Thymus (tissue), 11 donors: ENCODE results near the gene ESCO1. TPM values are rescaled to one million over a fixed set of nuclear protein-coding genes. Genes with fewer than 3 reads are reported as not detected.

Experiments used
- DNase-seq, 9 donors: peaks; one replicate each; pipeline ENCODE4 v3.0.0-alpha.2; 2013; ENCODE audit warnings: low spot score in 9 of 9, low read depth in 6 of 9, missing footprints in 1 of 9
- H3K27ac ChIP-seq, 2 donors: one replicate each; pipeline ENCODE4 v1.5.1; 2013; ENCODE audit warnings: control low read depth in 1 of 2, low read depth in 1 of 2, low read length in 1 of 2, mild to moderate bottlenecking in 1 of 2, moderate library complexity in 1 of 2
- H3K27me3 ChIP-seq, 2 donors: one replicate each; pipeline ENCODE4 v1.5.1; 2013; ENCODE audit warnings: low read length in 1 of 2; ENCODE audit not compliant: control insufficient read depth in 2 of 2, insufficient read depth in 1 of 2
- H3K36me3 ChIP-seq, 2 donors: one replicate each; pipeline ENCODE4 v1.5.1; 2013; ENCODE audit warnings: low read length in 1 of 2, mild to moderate bottlenecking in 1 of 2, moderate library complexity in 1 of 2; ENCODE audit not compliant: control insufficient read depth in 2 of 2, insufficient read depth in 2 of 2
- H3K4me1 ChIP-seq, 2 donors: one replicate each; pipeline ENCODE4 v1.5.1; 2013; ENCODE audit warnings: low read length in 2 of 2; ENCODE audit not compliant: control insufficient read depth in 2 of 2, insufficient read depth in 2 of 2
- H3K4me3 ChIP-seq, 2 donors: one replicate each; pipeline ENCODE4 v1.5.1; 2013; ENCODE audit warnings: low read length in 2 of 2, control low read depth in 1 of 2, mild to moderate bottlenecking in 1 of 2
- H3K9me3 ChIP-seq, 2 donors: one replicate each; pipeline ENCODE4 v1.5.1; 2013; ENCODE audit warnings: low read length in 1 of 2, mild to moderate bottlenecking in 1 of 2; ENCODE audit not compliant: control insufficient read depth in 2 of 2, insufficient read depth in 1 of 2
- WGBS: extraction: QIAGEN DNeasy Blood & Tissue Kit; methylation state at CpG from one replicate; pipeline ENCODE4 v1.1.7; 2013; 5-methylcytosine and 5-hydroxymethylcytosine counted together
- polyA plus RNA-seq: library from polyadenylated mRNA; stranded (reverse); fragments of 200-250 nt; gene quantifications from one replicate; pipeline ENCODE4 v1.2.3, GENCODE V29; 2013
- total RNA-seq: library from RNA; stranded (reverse); fragments of 120-200 nt; gene quantifications from one replicate; pipeline ENCODE4 v1.2.4, GENCODE V29; 2013
- donor health status: healthy.

ESCO1 gene
- total and polyA plus RNA-seq, 2 donors, result 28.5 to 31.0 TPM

DNA sequence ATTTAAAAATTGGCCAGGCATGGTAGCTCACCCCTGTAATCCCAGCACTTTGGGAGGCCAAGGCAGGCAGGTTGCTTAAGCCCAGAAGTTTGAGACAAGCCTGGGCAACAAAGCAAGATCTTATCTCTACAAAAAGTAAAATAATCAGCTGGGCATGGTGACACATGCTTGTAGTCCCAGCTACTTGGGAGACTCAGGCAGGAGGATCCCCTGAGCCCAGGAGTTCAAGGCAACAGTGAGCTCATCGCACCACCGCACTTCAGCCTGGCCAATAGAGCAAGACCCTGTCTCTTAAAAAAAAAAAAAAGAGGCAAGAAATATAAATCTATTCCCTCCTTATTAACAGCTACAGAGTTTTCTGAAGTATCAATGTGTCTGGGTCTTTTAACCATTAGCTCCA lies 51.9 kb downstream of the ESCO1 start:
- Histone ChIP-seq H3K36me3 (peaks cover 4 to 16% of the 10 kb centered on the region in 2 donors), H3K27me3 (no peaks in the 10 kb centered on the region)
- WGBS, result 97% methylated on average over 2 of the region's 2 CpGs

GRCh38 chr18:21546423-21546822 lies 54.1 kb downstream of the ESCO1 start:
- Histone ChIP-seq H3K27me3 (no peaks in the 10 kb centered on the region), H3K4me1 (no peaks in the 10 kb centered on the region), H3K27ac (no peak overlapping the region), H3K4me3 (no peak overlapping the region), H3K36me3 (peaks cover 4 to 11% of the 10 kb centered on the region in 2 donors), H3K9me3 (no peaks in the 10 kb centered on the region)
- 98% methylated on average over 5 of the region's 5 CpGs for WGBS
- DNase-seq, result no peak

More for the DNA sequence above, 51.9 kb downstream of the ESCO1 start:
- Histone ChIP-seq H3K4me1 (no peaks in the 10 kb centered on the region), H3K27ac (no peak overlapping the region), H3K4me3 (no peak overlapping the region), H3K9me3 (no peaks in the 10 kb centered on the region)
- no peak for DNase-seq

GRCh38 chr18:21538230-21538629 lies 62.3 kb downstream of the ESCO1 start:
- Histone ChIP-seq H3K9me3 (no peaks in the 10 kb centered on the region), H3K36me3 (peaks cover 8 to 13% of the 10 kb centered on the region in 2 donors), H3K4me3 (no peak overlapping the region), H3K4me1 (no peaks in the 10 kb centered on the region), H3K27me3 (no peaks in the 10 kb centered on the region), H3K27ac (no peak overlapping the region)
- no peak for DNase-seq
- WGBS, result 98% methylated on average over 3 of the region's 3 CpGs

DNA sequence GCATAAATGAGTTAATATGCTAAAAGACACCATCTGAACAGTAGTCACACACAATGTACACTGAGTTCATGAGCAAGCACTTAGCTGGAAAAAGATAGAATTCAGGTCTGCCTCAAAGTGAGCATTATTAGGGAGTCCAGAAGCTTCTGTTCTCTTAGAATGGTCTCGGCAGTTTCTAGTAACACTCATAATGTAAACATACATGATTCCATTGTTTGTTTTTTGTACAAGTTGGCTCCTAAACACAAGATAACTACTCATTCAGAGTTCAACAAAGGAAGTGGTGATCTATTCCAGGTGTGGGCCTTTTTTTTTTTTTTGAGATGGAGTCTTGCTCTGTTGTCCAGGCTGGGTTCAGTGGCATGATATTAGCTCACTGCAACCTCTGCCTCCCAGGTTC lies 66.2 kb downstream of the ESCO1 start:
- peaks cover 19 to 27% of the 10 kb centered on the region in 2 donors for H3K36me3 ChIP-seq
- no peaks in the 10 kb centered on the region for H3K9me3 ChIP-seq
- no peak overlapping the region for H3K4me3 ChIP-seq
- 100% methylated on average over 1 of the region's 1 CpG for WGBS
- no peaks in the 10 kb centered on the region for H3K4me1 ChIP-seq
- no peaks in the 10 kb centered on the region for H3K27me3 ChIP-seq
- H3K27ac ChIP-seq, result no peak overlapping the region
- DNase-seq, result no peak

DNA sequence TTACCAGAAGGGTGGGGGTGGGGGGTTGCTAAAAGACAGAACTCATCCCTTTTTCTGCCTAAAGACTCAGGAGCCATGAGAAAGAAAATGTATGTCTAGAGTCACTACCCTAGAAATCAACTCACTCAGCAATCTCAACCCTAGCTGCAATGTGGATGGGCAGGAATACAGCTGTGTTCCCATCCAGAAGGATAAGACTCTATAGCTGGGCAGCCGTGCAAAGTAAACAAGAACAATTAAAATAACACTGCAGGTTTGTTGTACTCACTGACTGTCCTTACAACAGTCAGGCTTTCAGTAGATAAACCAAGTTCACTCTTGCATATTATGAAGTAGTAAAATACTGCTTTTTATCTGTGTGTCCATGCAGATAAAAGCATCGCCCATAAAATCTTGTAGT lies 74.0 kb downstream of the ESCO1 start:
- H3K27me3 ChIP-seq, result no peaks in the 10 kb centered on the region
- WGBS, result 95% methylated on average over 2 of the region's 2 CpGs
- H3K36me3 ChIP-seq, result peaks cover 14 to 25% of the 10 kb centered on the region in 2 donors
- no peak overlapping the region for H3K4me3 ChIP-seq
- no peak overlapping the region for H3K27ac ChIP-seq
- H3K4me1 ChIP-seq, result no peaks in the 10 kb centered on the region
- H3K9me3 ChIP-seq, result no peaks in the 10 kb centered on the region
- DNase-seq, result no peak

GRCh38 chr18:21525916-21526315 lies 74.6 kb downstream of the ESCO1 start:
- no peak overlapping the region for H3K27ac ChIP-seq
- no peaks in the 10 kb centered on the region for H3K4me1 ChIP-seq
- DNase-seq, result no peak
- 96% methylated on average over 2 of the region's 2 CpGs for WGBS
- no peaks in the 10 kb centered on the region for H3K27me3 ChIP-seq
- peaks cover 9 to 21% of the 10 kb centered on the region in 2 donors for H3K36me3 ChIP-seq
- H3K9me3 ChIP-seq, result no peaks in the 10 kb centered on the region
- H3K4me3 ChIP-seq, result no peak overlapping the region

DNA sequence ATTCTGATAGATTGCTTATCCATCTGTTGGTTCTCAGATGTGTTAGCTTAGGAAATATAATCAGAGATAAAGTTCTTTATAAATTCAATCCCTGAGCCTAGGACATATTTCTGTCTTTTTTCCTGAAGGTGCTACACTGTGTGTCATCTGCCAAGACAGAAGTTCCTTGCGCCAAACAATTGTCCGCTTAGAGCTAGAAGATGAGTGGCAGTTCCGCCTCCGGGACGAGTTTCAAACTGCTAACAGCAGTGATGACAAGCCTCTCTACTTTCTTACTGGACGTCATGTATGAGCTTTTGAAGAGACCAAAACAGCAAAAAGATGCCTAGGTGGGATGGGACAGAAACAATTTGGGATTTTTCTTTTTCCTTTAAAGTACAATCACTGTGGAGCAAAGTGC lies 78.0 kb downstream of the ESCO1 start:
- no peak for DNase-seq
- WGBS, result 94% methylated on average over 6 of the region's 6 CpGs
- Histone ChIP-seq H3K4me1 (no peaks in the 10 kb centered on the region), H3K9me3 (no peaks in the 10 kb centered on the region), H3K27ac (no peak overlapping the region), H3K36me3 (peaks cover 9 to 10% of the 10 kb centered on the region in 2 donors), H3K4me3 (no peak overlapping the region), H3K27me3 (no peaks in the 10 kb centered on the region)

DNA sequence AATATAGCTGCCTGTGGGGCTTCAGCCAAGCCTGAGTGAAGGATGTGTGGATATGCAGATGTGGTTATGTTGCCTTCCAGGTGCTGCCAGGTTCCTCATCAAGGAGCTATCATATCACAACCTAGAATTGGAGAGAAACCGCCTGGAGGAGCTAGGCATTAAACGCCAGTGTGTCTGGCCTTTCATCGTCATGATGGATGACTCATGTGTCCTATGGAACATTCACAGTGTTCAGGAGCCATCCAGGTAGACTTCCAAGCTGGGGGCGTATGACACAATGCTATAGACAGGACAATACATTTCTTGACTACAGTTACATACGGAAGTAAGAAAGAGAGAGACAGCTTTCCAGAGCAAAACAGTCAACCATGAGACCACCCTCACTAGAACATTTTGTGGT lies 86.8 kb downstream of the ESCO1 start:
- WGBS, result 98% methylated on average over 5 of the region's 5 CpGs
- Histone ChIP-seq H3K27me3 (no peaks in the 10 kb centered on the region), H3K4me1 (no peaks in the 10 kb centered on the region), H3K27ac (no peak overlapping the region), H3K9me3 (no peaks in the 10 kb centered on the region), H3K36me3 (peaks cover 0 to 5% of the 10 kb centered on the region in 2 donors), H3K4me3 (no peak overlapping the region)
- no peak for DNase-seq

DNA sequence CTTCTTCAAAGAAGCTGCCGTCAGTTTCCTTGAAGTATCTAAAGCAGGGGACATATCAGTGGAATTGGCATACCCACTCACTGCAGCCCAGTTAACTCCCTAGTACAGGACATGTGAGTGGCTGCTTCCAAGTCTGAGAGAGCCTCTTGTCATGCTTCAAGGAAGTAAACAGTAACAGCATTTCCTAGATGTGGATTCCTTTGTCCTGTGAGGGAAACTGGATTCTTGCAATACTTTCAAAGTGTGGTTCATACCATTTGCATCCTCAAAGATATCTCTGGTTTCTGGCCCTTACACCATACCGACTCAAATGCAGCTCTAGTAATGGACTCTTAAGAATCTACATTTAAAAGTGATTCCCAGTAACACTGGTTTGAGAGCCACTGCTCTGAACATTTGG lies 87.2 kb downstream of the ESCO1 start:
- DNase-seq, result no peak
- Histone ChIP-seq H3K36me3 (peaks cover 0 to 5% of the 10 kb centered on the region in 2 donors), H3K27me3 (no peaks in the 10 kb centered on the region), H3K9me3 (no peaks in the 10 kb centered on the region), H3K4me1 (no peaks in the 10 kb centered on the region), H3K27ac (no peak overlapping the region), H3K4me3 (no peak overlapping the region)
- WGBS, result 97% methylated on average over 2 of the region's 2 CpGs

- DNase-seq, result no peak
- whole genome bisulfite sequencing, result 91% methylated on average over 5 of the region's 5 CpGs
- Histone ChIP-seq H3K4me3 (no peak overlapping the region), H3K9me3 (no peaks in the 10 kb centered on the region), H3K27ac (no peak overlapping the region), H3K4me1 (no peaks in the 10 kb centered on the region), H3K27me3 (no peaks in the 10 kb centered on the region), H3K36me3 (peaks cover 0 to 5% of the 10 kb centered on the region in 2 donors)
Measured at GRCh38 chr18:21509062-21509461, 91.4 kb downstream of the ESCO1 start.
